Stimulated activated CD8-positive, alpha-beta memory T cell treated with anti-CD3 and anti-CD28 coated beads, Interleukin-4, amount 100 ng/mL, for 1 hour (primary cell): ENCODE data around the gene KLHL40.

Experiments
- DNase-seq, 2 donors: peaks; one replicate each; pipeline ENCODE4 v3.0.0-alpha.2; 2020; ENCODE audit warnings: low read depth in 2 of 2, low spot score in 1 of 2

KLHL40 gene

GRCh38 chr3:42670051-42670576 lies 15.2 kb upstream of the KLHL40 start:
- DNase-seq = no peak

GRCh38 chr3:42670670-42671069 lies 14.7 kb upstream of the KLHL40 start:
- no peak for DNase-seq

- DNase-seq = no peak
Observed at GRCh38 chr3:42672515-42672914, 12.8 kb upstream of the KLHL40 start.

GRCh38 chr3:42673082-42673481 lies 12.3 kb upstream of the KLHL40 start:
- no peak for DNase-seq

- DNase-seq = no peak
Observed at GRCh38 chr3:42674146-42674545, 11.2 kb upstream of the KLHL40 start.

- no peak for DNase-seq
Observed at GRCh38 chr3:42675909-42676308, 9.4 kb upstream of the KLHL40 start.

GRCh38 chr3:42678447-42678846 lies 6.9 kb upstream of the KLHL40 start:
- no peak for DNase-seq

GRCh38 chr3:42680271-42680670 lies 5.1 kb upstream of the KLHL40 start:
- no peak for DNase-seq

GRCh38 chr3:42680806-42681205 lies 4.5 kb upstream of the KLHL40 start:
- DNase-seq = no peak

GRCh38 chr3:42681361-42682038 lies 3.8 kb upstream of the KLHL40 start:
- no peak for DNase-seq

- DNase-seq = no peak
Observed at GRCh38 chr3:42682301-42683070, 2.9 kb upstream of the KLHL40 start.

- DNase-seq = no peak
Observed at GRCh38 chr3:42683875-42684598, 1.3 kb upstream of the KLHL40 start.

- no peak for DNase-seq
Observed at GRCh38 chr3:42684632-42685362, 540 bp upstream of the KLHL40 start.

- DNase-seq = no peak
Observed at GRCh38 chr3:42685891-42686820, 819 bp downstream of the KLHL40 start.

- DNase-seq = no peak
Observed at GRCh38 chr3:42686832-42687650, 1.7 kb downstream of the KLHL40 start.

- no peak for DNase-seq
Observed at GRCh38 chr3:42688016-42688415, 2.7 kb downstream of the KLHL40 start.

GRCh38 chr3:42688487-42689420 lies 3.4 kb downstream of the KLHL40 start:
- DNase-seq = no peak

- no peak for DNase-seq
Observed at GRCh38 chr3:42689421-42690014, 4.2 kb downstream of the KLHL40 start.
